ENCODE data around the gene HBE1. TPM values are rescaled to one million over a fixed set of nuclear protein-coding genes. Genes with fewer than 3 reads are reported as not detected.

HBE1 gene
- total RNA-seq, 1 experiment from 2014 or later: not detected

- Histone ChIP-seq H3K27me3 (no peaks in the 10 kb centered on the region), H3K36me3 (no peaks in the 10 kb centered on the region), H3K9me3 (no peaks in the 10 kb centered on the region), H3K4me3 (no peak overlapping the region)
- DNase-seq: no peak
These were observed 38.6 kb downstream of the HBE1 start for GRCh38 chr11:5231111-5231510.

GRCh38 chr11:5230266-5230665 lies 39.5 kb downstream of the HBE1 start:
- H3K36me3 ChIP-seq: no peaks in the 10 kb centered on the region
- no peaks in the 10 kb centered on the region for H3K9me3 ChIP-seq
- no peaks in the 10 kb centered on the region for H3K27me3 ChIP-seq
- no peak overlapping the region for H3K4me3 ChIP-seq
- DNase-seq: no peak

GRCh38 chr11:5229796-5230195 lies 39.9 kb downstream of the HBE1 start:
- DNase-seq: no peak
- H3K9me3 ChIP-seq: no peaks in the 10 kb centered on the region
- H3K27me3 ChIP-seq: no peaks in the 10 kb centered on the region
- no peak overlapping the region for H3K4me3 ChIP-seq
- no peaks in the 10 kb centered on the region for H3K36me3 ChIP-seq

GRCh38 chr11:5229356-5229755 lies 40.4 kb downstream of the HBE1 start:
- Histone ChIP-seq H3K9me3 (no peaks in the 10 kb centered on the region), H3K36me3 (no peaks in the 10 kb centered on the region), H3K4me3 (no peak overlapping the region), H3K27me3 (no peaks in the 10 kb centered on the region)
- no peak for DNase-seq

GRCh38 chr11:5228124-5228523 lies 41.6 kb downstream of the HBE1 start:
- DNase-seq: no peak
- H3K27me3 ChIP-seq: no peaks in the 10 kb centered on the region
- H3K4me3 ChIP-seq: no peak overlapping the region
- H3K9me3 ChIP-seq: no peaks in the 10 kb centered on the region
- H3K36me3 ChIP-seq: no peaks in the 10 kb centered on the region

GRCh38 chr11:5227681-5228080 lies 42.1 kb downstream of the HBE1 start:
- Histone ChIP-seq H3K36me3 (no peaks in the 10 kb centered on the region), H3K4me3 (no peak overlapping the region)
- no peak for DNase-seq

GRCh38 chr11:5226732-5227310 lies 42.9 kb downstream of the HBE1 start, which contains the start of gene HBB:
Gene HBB (minus strand): TSS chr11:5227071. CDS start chr11:5227021, 50 bp downstream.
- Histone ChIP-seq H3K4me3 (no peak within 1 kb of the TSS), H3K9me3 (no peaks in the 10 kb centered on the region), H3K27me3 (no peaks in the 10 kb centered on the region), H3K36me3 (no peaks in the 10 kb centered on the region)
- DNase-seq: no peak

More at GRCh38 chr11:5227681-5228080, 42.1 kb downstream of the HBE1 start:
- H3K27me3 ChIP-seq: no peaks in the 10 kb centered on the region
- no peaks in the 10 kb centered on the region for H3K9me3 ChIP-seq

GRCh38 chr11:5225480-5225871 lies 44.3 kb downstream of the HBE1 start:
- DNase-seq: no peak
- no peaks in the 10 kb centered on the region for H3K36me3 ChIP-seq
- H3K9me3 ChIP-seq: no peaks in the 10 kb centered on the region
- no peak overlapping the region for H3K4me3 ChIP-seq
- H3K27me3 ChIP-seq: no peaks in the 10 kb centered on the region

- Histone ChIP-seq H3K9me3 (no peaks in the 10 kb centered on the region), H3K27me3 (no peaks in the 10 kb centered on the region), H3K4me3 (no peak overlapping the region), H3K36me3 (no peaks in the 10 kb centered on the region)
- DNase-seq: no peak
These were observed 44.9 kb downstream of the HBE1 start for GRCh38 chr11:5224538-5225479.

- Histone ChIP-seq H3K4me3 (no peak overlapping the region), H3K27me3 (no peaks in the 10 kb centered on the region), H3K36me3 (no peaks in the 10 kb centered on the region), H3K9me3 (no peaks in the 10 kb centered on the region)
- DNase-seq: no peak
These were observed 46.1 kb downstream of the HBE1 start for GRCh38 chr11:5223686-5224085.

GRCh38 chr11:5223146-5223545 lies 46.6 kb downstream of the HBE1 start:
- DNase-seq: no peak
- H3K36me3 ChIP-seq: no peaks in the 10 kb centered on the region
- H3K9me3 ChIP-seq: no peaks in the 10 kb centered on the region
- no peaks in the 10 kb centered on the region for H3K27me3 ChIP-seq
- no peak overlapping the region for H3K4me3 ChIP-seq

Other genes with a start within 250 kb of the HBE1 start
- gene OR52J3, start 223.4 kb downstream of the HBE1 start, total RNA-seq (2014; rRNA removed; shearing (Covaris generic); ENCODE audit: low replicate concordance): not detected in 2 replicates
- not detected in 2 replicates for gene OR52E2, start 210.3 kb downstream of the HBE1 start, total RNA-seq (2014; rRNA removed; shearing (Covaris generic); ENCODE audit: low replicate concordance)
- gene OR52E1, start 200.4 kb downstream of the HBE1 start, total RNA-seq (2014; rRNA removed; shearing (Covaris generic); ENCODE audit: low replicate concordance): not detected in 2 replicates
- not detected in 2 replicates for gene OR52A5, start 131.6 kb downstream of the HBE1 start, total RNA-seq (2014; rRNA removed; shearing (Covaris generic); ENCODE audit: low replicate concordance)
- not detected in 2 replicates for gene OR52A1, start 115.2 kb downstream of the HBE1 start, total RNA-seq (2014; rRNA removed; shearing (Covaris generic); ENCODE audit: low replicate concordance)
- gene OR51V1, start 69.3 kb downstream of the HBE1 start, total RNA-seq (2014; rRNA removed; shearing (Covaris generic); ENCODE audit: low replicate concordance): not detected in 2 replicates
- not detected in 2 replicates for gene HBB, start 42.9 kb downstream of the HBE1 start, total RNA-seq (2014; rRNA removed; shearing (Covaris generic); ENCODE audit: low replicate concordance)
- gene HBD, start 35.5 kb downstream of the HBE1 start, total RNA-seq (2014; rRNA removed; shearing (Covaris generic); ENCODE audit: low replicate concordance): not detected in 2 replicates
- gene HBG1, start 20.1 kb downstream of the HBE1 start, total RNA-seq (2014; rRNA removed; shearing (Covaris generic); ENCODE audit: low replicate concordance): not detected in 2 replicates
- not detected in 2 replicates for gene HBG2, start 15.2 kb downstream of the HBE1 start, total RNA-seq (2014; rRNA removed; shearing (Covaris generic); ENCODE audit: low replicate concordance)
- gene OR51B4, start 32.0 kb upstream of the HBE1 start, total RNA-seq (2014; rRNA removed; shearing (Covaris generic); ENCODE audit: low replicate concordance): not detected in 2 replicates
- not detected in 2 replicates for gene OR51B2, start 54.4 kb upstream of the HBE1 start, total RNA-seq (2014; rRNA removed; shearing (Covaris generic); ENCODE audit: low replicate concordance)
- 0.64 and 0.89 TPM in 2 replicates for gene OR51B5, start 73.6 kb upstream of the HBE1 start, total RNA-seq (2014; rRNA removed; shearing (Covaris generic); ENCODE audit: low replicate concordance)
- not detected in 2 replicates for gene OR51B6, start 81.6 kb upstream of the HBE1 start, total RNA-seq (2014; rRNA removed; shearing (Covaris generic); ENCODE audit: low replicate concordance)
- not detected in 2 replicates for gene OR51M1, start 113.9 kb upstream of the HBE1 start, total RNA-seq (2014; rRNA removed; shearing (Covaris generic); ENCODE audit: low replicate concordance)
- gene OR51Q1, start 152.2 kb upstream of the HBE1 start, total RNA-seq (2014; rRNA removed; shearing (Covaris generic); ENCODE audit: low replicate concordance): not detected in 2 replicates
- gene OR51I1, start 171.6 kb upstream of the HBE1 start, total RNA-seq (2014; rRNA removed; shearing (Covaris generic); ENCODE audit: low replicate concordance): not detected in 2 replicates
- not detected in 2 replicates for gene OR51I2, start 179.4 kb upstream of the HBE1 start, total RNA-seq (2014; rRNA removed; shearing (Covaris generic); ENCODE audit: low replicate concordance)
- gene OR52D1, start 218.7 kb upstream of the HBE1 start, total RNA-seq (2014; rRNA removed; shearing (Covaris generic); ENCODE audit: low replicate concordance): not detected in 2 replicates
- not detected in 2 replicates for gene UBQLN3, start 240.0 kb upstream of the HBE1 start, total RNA-seq (2014; rRNA removed; shearing (Covaris generic); ENCODE audit: low replicate concordance)
- not detected in 2 replicates for gene UBQLNL, start 246.8 kb upstream of the HBE1 start, total RNA-seq (2014; rRNA removed; shearing (Covaris generic); ENCODE audit: low replicate concordance)

All from MG63 (cell line).